IPS DF 6.9 (cell line): ENCODE results near the gene TBC1D32.
"Not testable (repeated sequence)": the region's sequence is repeated elsewhere in the genome, so short reads cannot be mapped to it uniquely, and the experiment has no call there.

Experiments used
- DNase-seq: peaks from one replicate; pipeline ENCODE4 v3.0.0-alpha.2; 2013; ENCODE audit warnings: low read depth, low spot score
- H3K27ac ChIP-seq: one replicate; pipeline ENCODE4 v1.5.1; 2013; ENCODE audit warnings: low read length, control low read depth
- H3K27me3 ChIP-seq: 2 replicates; pipeline ENCODE4 v1.6.1; 2013; ENCODE audit warnings: mild to moderate bottlenecking, low read length; ENCODE audit not compliant: control insufficient read depth, insufficient read depth
- H3K36me3 ChIP-seq: 2 replicates; pipeline ENCODE4 v1.6.1; 2013; ENCODE audit warnings: low read length; ENCODE audit not compliant: control insufficient read depth, insufficient read depth
- H3K4me1 ChIP-seq: 2 replicates; pipeline ENCODE4 v1.6.1; 2013; ENCODE audit warnings: low read length; ENCODE audit not compliant: control insufficient read depth, insufficient read depth
- H3K4me3 ChIP-seq: 2 replicates; pipeline ENCODE4 v1.5.1; 2013; ENCODE audit warnings: mild to moderate bottlenecking, low read length
- H3K9me3 ChIP-seq: 2 replicates; pipeline ENCODE4 v1.6.1; 2013; ENCODE audit warnings: low read length, inconsistent platforms; ENCODE audit not compliant: control insufficient read depth, insufficient read depth
- WGBS: extraction: QIAGEN DNeasy Blood & Tissue Kit; methylation state at CpG from one replicate; pipeline ENCODE4 v1.1.7; 2013; ENCODE audit warnings: mixed read lengths, missing lambda C conversion rate; ENCODE audit not compliant: insufficient read length, insufficient coverage; 5-methylcytosine and 5-hydroxymethylcytosine counted together

TBC1D32 gene

GRCh38 chr6:121235386-121235785 lies 98.9 kb downstream of the TBC1D32 start:
- Histone ChIP-seq H3K36me3 (no peaks in the 10 kb centered on the region), H3K4me3 (no peak overlapping the region), H3K9me3 (no peaks in the 10 kb centered on the region), H3K4me1 (no peaks in the 10 kb centered on the region), H3K27ac (no peak overlapping the region), H3K27me3 (no peaks in the 10 kb centered on the region)
- no peak for DNase-seq
- no CpG with 5 or more reads among the region's 3 CpGs for WGBS

DNA sequence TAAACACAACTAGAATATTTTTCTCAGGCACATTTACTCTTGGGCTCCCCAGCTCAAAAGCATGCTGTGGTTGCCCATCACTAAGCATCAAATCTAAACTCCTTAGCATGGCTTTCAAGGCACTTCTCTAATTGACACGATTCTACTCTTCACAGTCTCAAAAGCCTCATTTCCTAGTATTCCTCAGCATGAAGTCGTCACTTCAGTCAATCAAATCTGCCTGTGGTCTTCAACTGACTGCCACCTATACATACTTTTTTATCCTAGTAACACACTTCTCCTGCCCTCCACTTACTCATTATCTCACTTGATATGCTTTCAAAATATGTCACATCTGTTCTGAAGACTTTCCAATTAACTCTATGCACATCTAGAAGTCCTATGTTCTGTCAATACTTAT lies 110.3 kb downstream of the TBC1D32 start:
- no peak overlapping the region for H3K4me3 ChIP-seq
- H3K27ac ChIP-seq, result no peak overlapping the region
- DNase-seq, result no peak
- WGBS, result no CpG with 5 or more reads among the region's 2 CpGs
- H3K9me3 ChIP-seq, result no peaks in the 10 kb centered on the region
- no peaks in the 10 kb centered on the region for H3K36me3 ChIP-seq
- H3K27me3 ChIP-seq, result no peaks in the 10 kb centered on the region
- no peaks in the 10 kb centered on the region for H3K4me1 ChIP-seq

DNA sequence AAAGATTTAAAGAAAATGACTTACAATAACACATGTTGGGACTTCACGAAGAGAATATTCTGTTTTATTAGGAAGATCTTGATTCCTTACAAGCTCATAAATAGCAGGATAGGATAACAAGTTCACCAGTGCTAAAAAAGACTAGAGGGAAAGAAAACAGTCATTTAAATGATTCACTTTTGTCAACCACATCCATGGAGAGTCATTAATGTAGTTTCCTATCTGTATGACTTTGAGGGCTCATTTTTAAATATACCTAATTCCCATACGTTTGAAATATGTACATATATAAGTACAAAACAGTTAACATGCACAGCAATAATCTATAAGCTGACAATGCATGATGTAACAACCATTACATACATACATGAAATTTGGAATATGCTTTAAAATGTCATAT lies 111.1 kb downstream of the TBC1D32 start:
- H3K4me3 ChIP-seq, result no peak overlapping the region
- H3K4me1 ChIP-seq, result no peaks in the 10 kb centered on the region
- H3K27me3 ChIP-seq, result no peaks in the 10 kb centered on the region
- no peak overlapping the region for H3K27ac ChIP-seq
- DNase-seq, result no peak
- H3K36me3 ChIP-seq, result no peaks in the 10 kb centered on the region
- no CpG with 5 or more reads among the region's 2 CpGs for WGBS
- H3K9me3 ChIP-seq, result no peaks in the 10 kb centered on the region

DNA sequence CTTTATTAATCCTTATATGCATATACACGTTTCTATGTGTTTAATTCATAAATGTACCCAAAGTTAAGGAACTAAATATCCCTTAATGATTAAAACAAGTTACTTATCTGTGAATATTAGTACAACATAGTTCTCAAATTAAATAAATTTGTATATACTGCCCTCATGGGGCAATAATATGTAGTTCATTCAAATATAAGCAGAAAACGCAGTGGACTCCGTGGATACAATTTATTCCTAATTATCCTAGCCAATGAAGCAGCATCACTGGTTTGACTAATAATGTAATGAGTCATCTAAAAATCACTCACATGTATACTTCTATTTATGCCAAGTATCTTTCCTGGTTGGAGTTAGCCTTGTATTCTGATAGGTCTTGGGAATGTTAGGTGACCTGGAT lies 111.6 kb downstream of the TBC1D32 start:
- no CpG with 5 or more reads among the region's 3 CpGs for WGBS
- Histone ChIP-seq H3K4me1 (no peaks in the 10 kb centered on the region), H3K9me3 (no peaks in the 10 kb centered on the region), H3K27me3 (no peaks in the 10 kb centered on the region), H3K36me3 (no peaks in the 10 kb centered on the region), H3K27ac (no peak overlapping the region), H3K4me3 (no peak overlapping the region)
- DNase-seq, result no peak

- WGBS, result no CpG with 5 or more reads among the region's 1 CpG
- Histone ChIP-seq H3K9me3 (no peaks in the 10 kb centered on the region), H3K4me1 (no peaks in the 10 kb centered on the region), H3K27ac (no peak overlapping the region), H3K27me3 (no peaks in the 10 kb centered on the region), H3K4me3 (no peak overlapping the region), H3K36me3 (no peaks in the 10 kb centered on the region)
- no peak for DNase-seq
Measured at GRCh38 chr6:121216928-121217327, 117.4 kb downstream of the TBC1D32 start.

DNA sequence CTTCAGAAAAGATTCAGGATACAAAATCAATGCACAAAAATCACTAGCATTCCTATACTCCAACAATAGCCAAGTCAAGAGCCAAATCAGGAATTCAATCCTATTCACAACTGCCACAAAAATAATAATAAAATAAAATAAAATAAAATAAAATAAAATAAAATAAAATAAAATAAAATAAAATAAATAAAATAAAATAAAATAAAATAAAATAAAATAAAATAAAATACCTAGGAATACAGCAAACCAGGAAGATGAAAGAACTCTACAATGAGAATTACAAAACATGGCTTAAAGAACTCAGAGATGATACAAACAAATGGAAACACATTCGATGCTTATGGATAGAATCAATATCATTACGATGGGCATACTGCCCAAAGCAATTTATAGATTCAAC lies 120.9 kb downstream of the TBC1D32 start:
- not testable (repeated sequence) for H3K27ac ChIP-seq, H3K4me1 ChIP-seq, H3K36me3 ChIP-seq, H3K9me3 ChIP-seq, DNase-seq, H3K27me3 ChIP-seq, H3K4me3 ChIP-seq
- no CpG with 5 or more reads among the region's 2 CpGs for WGBS

DNA sequence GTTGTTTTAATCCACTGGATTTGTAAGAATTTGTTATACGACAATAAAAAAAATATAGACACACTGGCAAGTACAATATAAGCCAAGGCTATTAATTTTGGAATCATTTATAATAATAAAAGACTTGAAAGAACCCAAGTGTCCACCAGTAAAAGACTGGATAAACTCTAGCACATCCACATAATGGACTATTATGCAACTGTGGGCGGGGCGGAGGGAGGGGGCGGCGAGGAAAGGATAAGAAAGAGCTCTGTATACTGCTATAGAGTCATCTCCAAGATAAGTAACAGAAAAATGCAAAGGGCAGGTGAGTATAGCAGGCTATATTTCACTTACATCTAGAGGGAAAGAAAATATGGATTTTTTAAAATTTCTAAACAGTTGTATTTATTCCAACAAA lies 123.3 kb downstream of the TBC1D32 start:
- Histone ChIP-seq H3K9me3 (no peaks in the 10 kb centered on the region), H3K36me3 (no peaks in the 10 kb centered on the region), H3K4me3 (no peak overlapping the region), H3K4me1 (no peaks in the 10 kb centered on the region), H3K27ac (no peak overlapping the region), H3K27me3 (no peaks in the 10 kb centered on the region)
- no peak for DNase-seq
- whole genome bisulfite sequencing, result no CpG with 5 or more reads among the region's 5 CpGs

GRCh38 chr6:121205569-121205968 lies 128.7 kb downstream of the TBC1D32 start:
- no peaks in the 10 kb centered on the region for H3K4me1 ChIP-seq
- no peaks in the 10 kb centered on the region for H3K36me3 ChIP-seq
- no peak overlapping the region for H3K4me3 ChIP-seq
- no peak for DNase-seq
- WGBS, result no CpG with 5 or more reads among the region's 3 CpGs
- H3K27me3 ChIP-seq, result no peaks in the 10 kb centered on the region
- H3K27ac ChIP-seq, result no peak overlapping the region
- no peaks in the 10 kb centered on the region for H3K9me3 ChIP-seq

- Histone ChIP-seq H3K36me3 (no peaks in the 10 kb centered on the region), H3K27me3 (no peaks in the 10 kb centered on the region), H3K9me3 (no peaks in the 10 kb centered on the region), H3K27ac (no peak overlapping the region), H3K4me3 (no peak overlapping the region), H3K4me1 (no peaks in the 10 kb centered on the region)
- DNase-seq, result no peak
- WGBS, result no CpG with 5 or more reads among the region's 2 CpGs
Measured at GRCh38 chr6:121201105-121201504, 133.2 kb downstream of the TBC1D32 start.

DNA sequence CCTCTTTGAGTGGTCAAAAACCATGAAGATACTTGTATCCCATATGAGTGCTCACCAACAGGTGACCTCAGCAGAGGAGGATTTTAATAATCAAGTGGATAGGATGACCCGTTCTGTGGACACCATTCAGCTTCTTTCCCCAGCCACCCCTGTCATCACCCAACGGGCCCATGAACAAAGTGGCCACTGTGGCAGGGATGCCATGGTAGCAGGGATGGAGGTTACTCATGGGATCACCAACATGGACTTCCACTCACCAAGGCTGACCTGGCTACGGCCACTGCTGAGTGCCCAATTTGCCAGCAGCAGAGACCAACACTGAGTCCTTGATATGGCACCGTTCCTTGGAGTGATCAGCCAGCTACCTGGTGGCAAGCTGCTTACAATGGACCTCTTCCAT lies 138.2 kb downstream of the TBC1D32 start:
- H3K4me1 ChIP-seq, H3K4me3 ChIP-seq, H3K36me3 ChIP-seq, H3K27ac ChIP-seq, H3K9me3 ChIP-seq, H3K27me3 ChIP-seq, DNase-seq: not testable (repeated sequence)
- no CpG with 5 or more reads among the region's 4 CpGs for WGBS

GRCh38 chr6:121190122-121190521 lies 144.2 kb downstream of the TBC1D32 start:
- Histone ChIP-seq H3K4me1 (0 out of 2 replicates have a peak, but pooled peaks cover 1% of the 10 kb centered on the region), H3K27ac (no peak overlapping the region), H3K27me3 (no peaks in the 10 kb centered on the region), H3K9me3 (no peaks in the 10 kb centered on the region), H3K4me3 (no peak overlapping the region), H3K36me3 (no peaks in the 10 kb centered on the region)
- WGBS, result 100% methylated on average over 1 of the region's 6 CpGs
- DNase-seq, result no peak
